ENCODE data around the gene DGKG.

- TF ChIP-seq POLR2A (IDR thresholded peaks at IDR 0.05) (no peak), CTCF (IDR thresholded peaks at IDR 0.05) (no peak)
Measured at GRCh38 chr3:186284661-186285060, 77.4 kb downstream of the DGKG start.

Measured in Peyer's patch (tissue), 4 donors.